Body of pancreas (tissue), 4 donors: ENCODE data around the gene DDHD1.

Experiments
- POLR2A ChIP-seq, 3 donors: fragments of 450-650 bp; IDR thresholded peaks; one replicate each; pipeline ENCODE4 v1.6.1; 2016; ENCODE audit warnings: antibody characterized with exemption in 3 of 3, mild to moderate bottlenecking in 2 of 3
- TF ChIP-seq, protein P1 (sequence below), 7 experiments: fragments of 450-650 bp in 4 of 7; fragments of 200-600 bp in 3 of 7; sonication (generic) in 3 of 7; IDR thresholded peaks; one replicate each; pipeline ENCODE4 v1.5.1; 2016 to 2019; ENCODE audit warnings: antibody characterized with exemption in 7 of 7

DNA sequence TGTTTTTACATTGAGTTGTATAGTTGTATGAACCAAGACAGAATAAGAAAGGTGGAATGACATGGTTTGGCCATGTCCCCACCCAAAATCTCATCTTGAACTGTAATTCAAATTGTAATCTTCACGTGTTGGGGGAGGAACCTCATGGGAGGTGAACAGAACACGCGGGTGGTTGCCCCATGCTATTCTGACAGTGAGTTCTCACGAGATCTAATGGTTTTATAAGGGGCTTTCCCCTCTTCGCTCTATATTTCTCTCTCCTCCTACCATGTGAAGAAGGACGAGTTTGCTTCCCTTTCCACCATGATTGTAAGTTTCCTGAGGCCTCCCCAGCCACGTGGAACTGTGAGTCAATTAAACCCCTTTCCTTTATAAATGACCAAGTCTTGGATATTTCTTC, 25.3 kb downstream of the DDHD1 start:
- no peak for TF ChIP-seq POLR2A (IDR thresholded peaks at IDR 0.05)
- TF ChIP-seq, protein P1, sequence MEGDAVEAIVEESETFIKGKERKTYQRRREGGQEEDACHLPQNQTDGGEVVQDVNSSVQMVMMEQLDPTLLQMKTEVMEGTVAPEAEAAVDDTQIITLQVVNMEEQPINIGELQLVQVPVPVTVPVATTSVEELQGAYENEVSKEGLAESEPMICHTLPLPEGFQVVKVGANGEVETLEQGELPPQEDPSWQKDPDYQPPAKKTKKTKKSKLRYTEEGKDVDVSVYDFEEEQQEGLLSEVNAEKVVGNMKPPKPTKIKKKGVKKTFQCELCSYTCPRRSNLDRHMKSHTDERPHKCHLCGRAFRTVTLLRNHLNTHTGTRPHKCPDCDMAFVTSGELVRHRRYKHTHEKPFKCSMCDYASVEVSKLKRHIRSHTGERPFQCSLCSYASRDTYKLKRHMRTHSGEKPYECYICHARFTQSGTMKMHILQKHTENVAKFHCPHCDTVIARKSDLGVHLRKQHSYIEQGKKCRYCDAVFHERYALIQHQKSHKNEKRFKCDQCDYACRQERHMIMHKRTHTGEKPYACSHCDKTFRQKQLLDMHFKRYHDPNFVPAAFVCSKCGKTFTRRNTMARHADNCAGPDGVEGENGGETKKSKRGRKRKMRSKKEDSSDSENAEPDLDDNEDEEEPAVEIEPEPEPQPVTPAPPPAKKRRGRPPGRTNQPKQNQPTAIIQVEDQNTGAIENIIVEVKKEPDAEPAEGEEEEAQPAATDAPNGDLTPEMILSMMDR (IDR thresholded peaks at IDR 0.05), result no peak
